Stimulated activated CD4-positive, alpha-beta T cell treated with anti-CD3 and anti-CD28 coated beads, Interleukin-2, amount 100 ng/mL, for 48 hours (primary cell): ENCODE data around the gene KRT6B.

ENCODE experiments used
- DNase-seq, 2 donors: peaks; one replicate each; pipeline ENCODE4 v3.0.0-alpha.2; 2020

KRT6B gene

GRCh38 chr12:52407918-52408317, 44.0 kb downstream of the KRT6B start:
- no peak for DNase-seq

DNA sequence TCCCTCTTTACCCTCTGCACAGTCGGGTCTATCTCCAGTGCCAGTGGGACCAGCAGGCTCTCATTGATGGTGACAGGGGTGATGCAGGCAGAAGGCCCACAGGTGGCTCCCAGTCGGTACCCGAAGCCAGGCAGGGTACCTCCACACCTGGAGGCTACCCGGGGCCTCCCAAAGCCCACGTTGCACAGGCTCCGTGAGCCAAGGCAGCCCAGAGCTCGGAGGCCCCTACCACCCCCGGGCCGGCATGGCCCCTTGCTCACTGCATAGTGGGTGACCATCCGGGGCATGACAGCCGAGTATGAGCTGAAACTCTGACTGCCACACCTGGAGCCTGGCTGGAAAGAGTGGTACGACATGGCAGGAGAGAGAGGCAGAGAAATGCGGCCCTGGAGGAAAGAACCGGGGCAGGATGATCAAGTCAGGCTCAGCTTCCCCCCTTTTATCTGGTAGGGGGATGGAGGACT, 46.0 kb downstream of the KRT6B start, which contains the start of gene KRT82:
KRT82 (minus strand) TSS at position 414 of the 464 bp plus-strand sequence; CDS start at position 356, 58 bp downstream.
- DNase-seq: no peak

- DNase-seq: no peak
Observed at GRCh38 chr12:52404951-52405350, 47.0 kb downstream of the KRT6B start.

- no peak for DNase-seq
Observed at GRCh38 chr12:52403561-52403960, 48.4 kb downstream of the KRT6B start.

DNA sequence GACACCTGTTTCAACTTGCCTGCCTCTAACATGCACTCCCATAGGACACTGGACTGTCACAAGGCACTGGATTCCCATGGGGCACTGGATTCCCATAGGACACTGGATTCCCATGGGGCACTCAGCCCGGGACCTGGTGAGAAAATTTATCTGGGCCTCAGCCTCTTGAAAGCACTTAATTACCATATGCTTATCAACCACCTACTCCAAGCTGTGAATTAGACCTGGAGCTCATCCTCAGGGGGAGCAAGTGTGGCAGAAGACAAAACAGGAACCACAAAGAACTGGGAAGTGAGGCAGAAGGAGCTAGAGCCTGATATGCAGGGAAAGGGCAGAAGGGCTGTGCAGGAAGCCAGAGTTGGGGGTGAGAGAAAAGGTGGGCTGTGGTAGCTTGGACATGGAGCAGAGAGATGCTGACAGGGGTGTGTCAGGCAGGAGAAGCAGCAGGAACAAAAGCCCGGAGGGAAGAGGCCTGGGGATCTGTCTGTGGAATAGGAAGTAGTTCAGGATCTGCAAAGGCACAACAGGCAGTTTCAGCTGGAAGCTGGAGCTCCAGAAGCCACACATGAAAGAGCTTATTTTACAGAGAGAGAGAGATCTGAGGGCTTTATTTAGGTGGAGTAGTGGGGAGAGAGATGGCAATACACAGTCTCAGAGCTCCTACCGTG, 48.9 kb downstream of the KRT6B start:
- no peak for DNase-seq

DNA sequence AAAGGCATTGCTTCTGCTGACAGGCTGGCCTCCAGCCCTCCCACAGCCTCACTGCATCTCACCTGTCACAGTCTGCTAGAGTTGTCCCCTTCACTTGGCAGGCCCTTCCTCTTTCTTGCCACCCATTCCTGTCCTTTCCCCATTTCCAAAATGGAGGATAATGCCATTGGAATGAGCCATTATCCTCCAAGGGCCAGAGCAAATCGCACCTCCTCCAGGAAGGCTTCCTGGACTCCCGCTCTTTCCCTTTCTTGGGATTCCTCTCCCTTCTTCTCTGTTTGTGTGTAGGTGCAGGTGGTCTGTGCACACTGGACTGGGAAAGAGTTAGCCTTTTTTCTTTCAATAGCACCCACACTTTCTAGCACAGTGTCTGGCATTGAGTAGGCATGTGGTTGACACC, 49.6 kb downstream of the KRT6B start:
- DNase-seq: no peak

DNA sequence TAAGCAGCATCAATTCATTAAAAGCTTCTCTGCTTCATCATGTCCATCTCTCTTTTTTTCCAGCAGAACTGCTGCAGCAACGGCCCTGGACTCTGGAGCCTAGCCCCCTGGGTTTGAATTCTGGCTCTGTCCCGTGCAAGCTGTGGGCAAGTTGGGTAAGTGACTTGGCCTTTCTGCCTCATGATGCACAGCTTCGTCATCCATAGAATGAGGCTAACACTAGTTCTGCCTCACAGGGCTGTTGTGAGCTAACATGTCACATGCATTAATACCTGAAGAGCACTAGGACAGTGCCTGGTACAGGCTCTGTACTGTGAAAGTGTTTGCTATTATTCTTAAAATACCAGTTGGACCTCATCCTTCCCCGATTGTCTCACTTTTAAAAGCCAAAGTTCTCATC, 50.0 kb downstream of the KRT6B start:
- no peak for DNase-seq

DNA sequence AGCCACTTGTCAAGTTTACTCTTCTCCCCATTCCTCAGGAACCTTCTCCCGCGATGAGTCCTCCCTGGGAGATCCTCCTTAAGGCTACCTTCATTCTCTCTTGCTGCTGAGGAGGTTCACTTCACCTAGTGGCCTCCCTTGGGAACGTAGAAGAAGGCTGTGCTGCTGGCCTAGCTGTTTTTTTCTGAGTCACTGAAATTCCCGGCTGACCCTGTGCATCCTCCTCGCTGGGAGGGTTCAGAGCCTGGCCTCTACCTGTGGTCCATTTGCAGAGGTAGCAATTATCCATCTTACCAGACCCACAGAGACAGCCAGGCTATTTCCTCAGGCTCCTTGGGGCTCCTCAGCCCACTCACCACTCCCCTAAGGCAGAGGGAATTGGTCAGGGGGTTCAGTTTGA, 50.4 kb downstream of the KRT6B start:
- no peak for DNase-seq

- no peak for DNase-seq
Observed at GRCh38 chr12:52400906-52401305, 51.0 kb downstream of the KRT6B start.

- no peak for DNase-seq
Observed at GRCh38 chr12:52399756-52400155, 52.2 kb downstream of the KRT6B start.

DNA sequence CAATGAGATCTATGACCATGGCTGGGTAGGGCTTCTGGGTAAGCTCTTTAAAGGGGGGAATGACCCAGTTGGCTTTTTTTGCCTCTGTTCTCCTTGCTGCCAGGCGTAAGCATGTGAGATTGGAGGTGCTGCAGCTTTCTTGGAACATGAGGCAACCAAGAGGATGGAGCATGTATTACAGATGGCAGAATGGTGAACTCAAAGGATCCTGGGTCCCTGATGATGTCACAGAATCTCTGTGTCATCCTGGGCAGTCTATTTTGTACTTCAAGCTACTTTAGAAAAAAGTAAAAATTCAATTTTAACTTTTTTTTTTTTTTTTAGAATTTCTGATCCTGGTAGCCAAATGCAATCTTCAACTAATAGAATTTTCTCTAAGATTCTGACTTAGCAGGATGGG, 53.8 kb downstream of the KRT6B start:
- no peak for DNase-seq

- DNase-seq: no peak
Observed at GRCh38 chr12:52396656-52397055, 55.3 kb downstream of the KRT6B start.
